GM12892 (cell line): ENCODE results near the gene PAOX.

Source experiments
- POLR2A ChIP-seq: IDR thresholded peaks from 2 replicates; pipeline ENCODE4 v1.6.1; 2011; ENCODE audit warnings: low read depth, low read length, control low read depth
- POLR2AphosphoS5 ChIP-seq: IDR thresholded peaks from 2 replicates; pipeline ENCODE4 v1.6.1; 2011; ENCODE audit warnings: low read depth, low read length, control low read depth
- TAF1 ChIP-seq: IDR thresholded peaks from 2 replicates; pipeline ENCODE4 v1.6.1; 2011; ENCODE audit warnings: low read depth, mild to moderate bottlenecking, control low read depth, low read length, borderline replicate concordance

- TF ChIP-seq POLR2A (no peak), POLR2AphosphoS5 (no peak), TAF1 (no peak)
These were observed 22.4 kb downstream of the PAOX start for GRCh38 chr10:133401500-133401899.
